Mesendoderm (in vitro differentiated cells): Measurements from ENCODE around the gene CYP4F2.
"Not testable (repeated sequence)": the region's sequence is repeated elsewhere in the genome, so short reads cannot be mapped to it uniquely, and the experiment has no call there.

ENCODE experiments used
- DNase-seq: peaks from one replicate; pipeline ENCODE4 v3.0.0; 2013
- H2AK5ac ChIP-seq: 2 replicates; pipeline ENCODE4 v1.6.1; 2013; ENCODE audit warnings: low read length, inconsistent platforms
- H2BK120ac ChIP-seq: 2 replicates; pipeline ENCODE4 v1.6.1; 2013; ENCODE audit warnings: low read depth, mild to moderate bottlenecking, low read length, moderate library complexity, mixed read lengths
- H2BK15ac ChIP-seq: replicated peaks from 2 replicates; pipeline ENCODE4 v1.6.1; 2013; ENCODE audit warnings: low read depth, mild to moderate bottlenecking, moderate library complexity
- H2BK5ac ChIP-seq: 2 replicates; pipeline ENCODE4 v1.6.1; 2013; ENCODE audit warnings: low read length, inconsistent platforms
- H3K18ac ChIP-seq: 2 replicates; pipeline ENCODE4 v1.6.1; 2013; ENCODE audit warnings: mild to moderate bottlenecking, low read length, mixed read lengths
- H3K23ac ChIP-seq: one replicate; pipeline ENCODE4 v1.6.1; 2013; ENCODE audit warnings: low read length
- H3K27ac ChIP-seq: 2 replicates; pipeline ENCODE4 v1.5.1; 2013; ENCODE audit warnings: low read depth, mild to moderate bottlenecking, inconsistent platforms, low read length, moderate library complexity
- H3K27me3 ChIP-seq: 2 replicates; pipeline ENCODE4 v1.6.1; 2013; ENCODE audit warnings: low read length, control low read depth, mild to moderate bottlenecking, inconsistent platforms; ENCODE audit not compliant: insufficient read depth, poor library complexity
- H3K36me3 ChIP-seq: 2 replicates; pipeline ENCODE4 v1.6.1; 2013; ENCODE audit warnings: low read length, inconsistent platforms; ENCODE audit not compliant: control insufficient read depth, insufficient read depth
- H3K4ac ChIP-seq: one replicate; pipeline ENCODE4 v1.6.1; 2013; ENCODE audit warnings: low read depth, mild to moderate bottlenecking, low read length, moderate library complexity
- H3K4me1 ChIP-seq: 2 replicates; pipeline ENCODE4 v1.6.1; 2013; ENCODE audit warnings: low read depth, low read length, inconsistent platforms; ENCODE audit not compliant: control insufficient read depth
- H3K4me2 ChIP-seq: 2 replicates; pipeline ENCODE4 v1.6.1; 2013; ENCODE audit warnings: low read length
- H3K4me3 ChIP-seq: 2 replicates; pipeline ENCODE4 v1.5.1; 2013; ENCODE audit warnings: mild to moderate bottlenecking, low read length
- H3K56ac ChIP-seq: one replicate; pipeline ENCODE4 v1.6.1; 2013; ENCODE audit warnings: low read length
- H3K79me1 ChIP-seq: 2 replicates; pipeline ENCODE4 v1.6.1; 2013; ENCODE audit warnings: low read length, inconsistent platforms
- H3K79me2 ChIP-seq: 2 replicates; pipeline ENCODE4 v1.6.1; 2013; ENCODE audit warnings: mild to moderate bottlenecking, low read length; ENCODE audit not compliant: control insufficient read depth, insufficient read depth
- H3K9ac ChIP-seq: 2 replicates; pipeline ENCODE4 v1.6.1; 2013; ENCODE audit warnings: low read length, inconsistent platforms
- H4K5ac ChIP-seq: one replicate; pipeline ENCODE4 v1.6.1; 2013; ENCODE audit warnings: low read length
- H4K8ac ChIP-seq: one replicate; pipeline ENCODE4 v1.6.1; 2013; ENCODE audit warnings: low read depth, mild to moderate bottlenecking, control low read depth, low read length, moderate library complexity
- WGBS: extraction: QIAGEN DNeasy Blood & Tissue Kit; methylation state at CpG from one replicate; pipeline ENCODE4 v1.1.7; 2013; ENCODE audit warnings: low lambda C conversion rate, missing lambda C conversion rate; ENCODE audit not compliant: insufficient coverage; ENCODE audit errors: extremely low coverage; 5-methylcytosine and 5-hydroxymethylcytosine counted together

CYP4F2 gene

DNA sequence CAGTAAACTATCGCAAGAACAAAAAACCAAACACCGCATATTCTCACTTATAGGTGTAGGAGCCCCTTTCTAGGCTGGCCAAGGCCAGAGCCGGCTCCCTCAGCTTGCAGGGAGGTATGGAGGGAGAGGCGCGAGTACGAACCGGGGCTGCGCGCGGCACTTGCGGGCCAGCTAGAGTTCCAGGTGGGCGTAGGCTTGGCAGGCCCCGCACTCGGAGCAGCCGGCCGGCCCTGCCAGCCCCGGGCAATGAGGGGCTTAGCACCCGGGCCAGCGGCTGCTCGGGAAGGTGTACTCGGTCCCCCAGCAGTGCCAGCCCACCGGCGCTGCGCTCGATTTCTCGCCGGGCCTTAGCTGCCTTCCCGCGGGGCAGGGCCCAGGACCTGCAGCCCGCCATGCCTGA lies 1.7 kb upstream of the CYP4F2 start:
- H3K4me1 ChIP-seq, H2BK5ac ChIP-seq, H3K79me2 ChIP-seq, H3K27me3 ChIP-seq, H3K27ac ChIP-seq, H4K5ac ChIP-seq, H2AK5ac ChIP-seq, H3K4me3 ChIP-seq, H3K36me3 ChIP-seq, H3K56ac ChIP-seq, H3K23ac ChIP-seq, H2BK15ac ChIP-seq, H3K79me1 ChIP-seq, H3K4me2 ChIP-seq, H4K8ac ChIP-seq, DNase-seq, H3K9ac ChIP-seq, H2BK120ac ChIP-seq, H3K4ac ChIP-seq, H3K18ac ChIP-seq: not testable (repeated sequence)
- no CpG with 5 or more reads among the region's 30 CpGs for WGBS

DNA sequence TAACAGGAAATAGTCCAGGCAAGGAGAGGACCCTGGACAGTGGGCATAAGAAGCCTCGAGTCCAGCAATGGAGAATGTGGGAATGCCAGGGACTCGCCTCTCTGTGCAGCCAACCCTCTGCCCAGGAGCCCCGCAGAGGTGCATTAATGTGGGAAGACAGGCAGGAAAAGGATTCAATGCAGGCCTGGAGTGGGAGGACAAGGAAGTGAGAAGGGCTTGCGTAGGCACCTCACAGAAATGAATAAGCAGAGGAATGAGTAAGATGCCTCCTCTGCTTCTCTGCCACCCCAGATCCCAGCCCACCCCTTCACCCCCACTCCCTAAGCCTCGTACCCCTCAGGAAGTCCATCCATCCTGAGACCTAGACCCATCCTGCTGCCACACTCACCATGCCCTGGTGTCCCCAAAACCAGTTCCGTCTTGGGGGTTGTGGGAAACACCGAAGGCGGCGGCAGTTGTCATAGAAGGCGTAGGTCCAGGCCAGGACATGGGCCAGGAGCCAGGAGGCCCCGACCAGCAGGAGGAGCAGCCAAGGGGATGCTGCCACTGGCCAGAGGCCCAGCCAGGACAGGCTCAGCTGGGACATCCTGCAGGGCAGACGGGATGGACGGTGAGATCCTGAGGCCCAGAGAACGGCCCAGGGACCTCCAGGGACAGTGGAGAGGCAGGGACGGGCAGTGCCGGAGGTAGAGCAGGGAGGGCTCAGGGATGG lies 692 bp downstream of the CYP4F2 start:
- Histone ChIP-seq H3K79me2 (no peaks in the 10 kb centered on the region), H2AK5ac (no peak overlapping the region), H3K9ac (no peak overlapping the region), H3K23ac (no peak overlapping the region), H3K4ac (no peak overlapping the region), H3K36me3 (no peaks in the 10 kb centered on the region), H2BK120ac (no peak overlapping the region), H4K8ac (no peak overlapping the region), H3K4me2 (no peak overlapping the region), H2BK15ac (no peak overlapping the region), H4K5ac (no peak overlapping the region), H3K18ac (no peak overlapping the region), H3K27me3 (no peaks in the 10 kb centered on the region), H3K27ac (no peak overlapping the region), H3K4me1 (no peaks in the 10 kb centered on the region), H3K4me3 (no peak overlapping the region), H2BK5ac (no peak overlapping the region), H3K56ac (no peak overlapping the region), H3K79me1 (no peaks in the 10 kb centered on the region)
- no CpG with 5 or more reads among the region's 16 CpGs for WGBS
- DNase-seq: no peak

DNA sequence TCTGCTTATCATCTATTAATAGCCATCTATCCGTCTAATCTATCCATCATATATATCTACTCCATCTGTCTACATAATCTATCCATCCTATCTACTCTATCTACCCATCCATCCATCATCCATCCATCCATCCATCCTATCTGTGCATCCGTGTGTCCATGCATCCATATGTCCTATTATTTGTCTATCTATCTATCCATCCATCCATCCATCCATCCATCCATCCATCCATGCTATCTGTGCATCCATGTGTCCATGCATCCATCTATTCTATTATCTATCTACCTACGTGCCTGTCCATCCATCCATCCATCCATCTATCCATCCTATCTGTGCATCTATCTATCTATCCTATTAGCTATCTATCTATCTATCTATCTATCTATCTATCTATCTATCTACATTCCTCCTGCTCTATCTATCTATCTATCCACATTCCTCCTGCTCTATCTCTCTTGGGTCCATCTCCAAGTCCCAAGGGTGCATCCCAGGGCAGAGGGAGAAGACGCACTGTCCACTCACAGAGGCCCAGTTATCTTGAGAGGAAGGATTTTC lies 1.9 kb downstream of the CYP4F2 start:
- H3K56ac ChIP-seq: no peak overlapping the region
- no peak overlapping the region for H3K27ac ChIP-seq
- H3K4ac ChIP-seq: no peak overlapping the region
- H4K8ac ChIP-seq: no peak overlapping the region
- H2BK120ac ChIP-seq: no peak overlapping the region
- no peak overlapping the region for H2AK5ac ChIP-seq
- H3K18ac ChIP-seq: no peak overlapping the region
- H3K4me3 ChIP-seq: no peak overlapping the region
- no peak overlapping the region for H3K4me2 ChIP-seq
- H3K79me1 ChIP-seq: no peaks in the 10 kb centered on the region
- no peak for DNase-seq
- H3K9ac ChIP-seq: no peak overlapping the region
- H3K23ac ChIP-seq: no peak overlapping the region
- H3K36me3 ChIP-seq: no peaks in the 10 kb centered on the region
- H2BK15ac ChIP-seq: no peak overlapping the region
- 100% methylated on average over 1 of the region's 4 CpGs for WGBS
- H3K27me3 ChIP-seq: no peaks in the 10 kb centered on the region
- H2BK5ac ChIP-seq: no peak overlapping the region
- H3K79me2 ChIP-seq: no peaks in the 10 kb centered on the region
- H4K5ac ChIP-seq: no peak overlapping the region
- H3K4me1 ChIP-seq: no peaks in the 10 kb centered on the region

DNA sequence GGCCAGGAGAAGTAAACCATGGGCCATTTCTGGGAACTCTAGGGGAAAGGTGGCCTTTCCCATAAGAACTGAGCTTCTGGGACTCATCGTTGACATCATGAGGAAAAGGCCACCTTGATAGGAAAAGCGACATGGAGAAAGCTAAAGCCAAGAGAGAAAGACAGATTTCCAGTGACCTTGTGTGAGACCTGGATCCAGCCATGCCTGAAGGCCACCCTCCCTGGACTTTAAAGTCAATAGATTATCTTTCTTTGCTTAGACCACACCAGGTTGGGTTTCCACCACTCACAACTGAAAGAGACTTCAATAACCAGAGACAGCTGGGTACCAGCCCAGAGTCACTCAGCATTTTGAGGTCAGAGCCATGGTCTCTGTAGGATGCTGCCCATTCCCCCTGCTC lies 3.5 kb downstream of the CYP4F2 start:
- Histone ChIP-seq H3K4me1 (no peaks in the 10 kb centered on the region), H3K36me3 (no peaks in the 10 kb centered on the region), H3K79me2 (no peaks in the 10 kb centered on the region), H2BK15ac (no peak overlapping the region), H3K27ac (no peak overlapping the region), H2BK5ac (no peak overlapping the region), H3K23ac (no peak overlapping the region), H4K8ac (no peak overlapping the region), H4K5ac (no peak overlapping the region), H3K56ac (no peak overlapping the region), H3K27me3 (no peaks in the 10 kb centered on the region), H3K4ac (no peak overlapping the region), H3K9ac (no peak overlapping the region), H3K4me3 (no peak overlapping the region), H2BK120ac (no peak overlapping the region), H2AK5ac (no peak overlapping the region), H3K18ac (no peak overlapping the region), H3K4me2 (no peak overlapping the region), H3K79me1 (no peaks in the 10 kb centered on the region)
- DNase-seq: no peak
- no CpG with 5 or more reads among the region's 2 CpGs for WGBS

DNA sequence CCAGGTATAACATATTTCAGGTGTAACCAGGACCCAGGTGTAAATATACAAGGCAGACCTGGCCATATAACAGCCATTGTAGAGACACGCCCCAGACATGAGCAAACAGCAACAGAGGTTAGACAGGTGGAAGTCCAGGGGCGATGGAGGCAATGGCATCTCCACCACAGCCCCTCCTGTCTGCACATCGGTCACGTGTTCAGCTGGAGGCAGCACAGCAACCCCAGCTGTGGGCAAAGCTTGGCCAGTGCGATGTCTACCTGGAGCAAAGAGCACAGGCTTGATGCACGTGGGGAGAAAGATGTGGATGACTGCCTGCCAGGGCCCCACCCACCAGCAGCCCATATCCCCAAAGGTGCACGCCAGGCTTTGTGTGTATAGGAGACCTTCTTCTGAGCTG lies 4.4 kb downstream of the CYP4F2 start:
- H4K5ac ChIP-seq: no peak overlapping the region
- no peak overlapping the region for H4K8ac ChIP-seq
- no CpG with 5 or more reads among the region's 7 CpGs for WGBS
- no peak overlapping the region for H3K27ac ChIP-seq
- H2AK5ac ChIP-seq: no peak overlapping the region
- H2BK5ac ChIP-seq: no peak overlapping the region
- H3K4ac ChIP-seq: no peak overlapping the region
- H3K4me1 ChIP-seq: no peaks in the 10 kb centered on the region
- no peaks in the 10 kb centered on the region for H3K79me1 ChIP-seq
- no peak overlapping the region for H3K4me3 ChIP-seq
- no peak overlapping the region for H3K56ac ChIP-seq
- H3K27me3 ChIP-seq: no peaks in the 10 kb centered on the region
- H2BK15ac ChIP-seq: no peak overlapping the region
- no peaks in the 10 kb centered on the region for H3K36me3 ChIP-seq
- no peak for DNase-seq
- no peaks in the 10 kb centered on the region for H3K79me2 ChIP-seq
- no peak overlapping the region for H2BK120ac ChIP-seq
- no peak overlapping the region for H3K9ac ChIP-seq
- no peak overlapping the region for H3K18ac ChIP-seq
- H3K4me2 ChIP-seq: no peak overlapping the region
- H3K23ac ChIP-seq: no peak overlapping the region

DNA sequence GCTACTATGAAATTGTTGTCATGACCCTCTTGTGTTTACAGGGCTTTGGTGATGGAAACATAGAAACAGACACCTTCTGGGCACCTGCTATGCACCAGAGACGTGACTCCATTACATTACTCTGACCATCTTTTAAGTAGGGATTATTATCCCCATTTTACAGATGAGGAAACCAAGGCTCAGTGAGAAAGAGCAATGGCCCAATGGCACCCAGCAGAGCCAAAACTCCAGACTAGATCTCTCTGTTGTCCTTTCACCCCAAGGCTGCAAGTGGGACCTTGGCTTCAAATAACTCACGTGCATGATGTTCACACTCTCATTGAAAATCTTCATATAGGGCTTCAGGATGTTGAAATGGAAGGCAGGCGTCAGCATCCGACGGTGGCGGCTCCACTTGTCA lies 5.9 kb downstream of the CYP4F2 start:
- Histone ChIP-seq H4K5ac (no peak overlapping the region), H3K4me3 (no peak overlapping the region), H3K4me2 (no peak overlapping the region), H3K79me2 (no peaks in the 10 kb centered on the region), H3K56ac (no peak overlapping the region), H3K23ac (no peak overlapping the region), H2AK5ac (no peak overlapping the region), H4K8ac (no peak overlapping the region), H2BK5ac (no peak overlapping the region), H2BK120ac (no peak overlapping the region), H3K9ac (no peak overlapping the region), H3K18ac (no peak overlapping the region), H3K4ac (no peak overlapping the region), H3K27me3 (no peaks in the 10 kb centered on the region), H3K27ac (no peak overlapping the region), H3K4me1 (no peaks in the 10 kb centered on the region), H3K36me3 (no peaks in the 10 kb centered on the region), H2BK15ac (no peak overlapping the region), H3K79me1 (no peaks in the 10 kb centered on the region)
- no peak for DNase-seq
- no CpG with 5 or more reads among the region's 6 CpGs for WGBS
